Lower leg skin (tissue), 4 donors: ENCODE results near the gene SLC26A9. TPM values are rescaled to one million over a fixed set of nuclear protein-coding genes. Genes with fewer than 3 reads are reported as not detected.

Experiments
- DNase-seq, 2 donors: peaks; one replicate each; pipeline ENCODE4 v3.0.0-alpha.2; 2019; ENCODE audit warnings: low spot score in 2 of 2
- H3K4me3 ChIP-seq: fragments of 200-600 bp; sonication (generic); 2 replicates; pipeline ENCODE4 v1.5.1; 2017; ENCODE audit warnings: mild to moderate bottlenecking, low read depth; ENCODE audit not compliant: poor library complexity, severe bottlenecking
- POLR2A ChIP-seq, 2 donors: fragments of 450-650 bp; IDR thresholded peaks; one replicate each; pipeline ENCODE4 v1.6.1; 2016 to 2017; ENCODE audit warnings: antibody characterized with exemption in 2 of 2, mild to moderate bottlenecking in 1 of 2, moderate library complexity in 1 of 2
- WGBS, 2 donors: methylation state at CpG; one replicate each; pipeline ENCODE4 v1.1.5; 2018; 5-methylcytosine and 5-hydroxymethylcytosine counted together
- intact Hi-C: fragments of 100-400 bp; cut with DNase I; formaldehyde crosslinking; loops from one replicate; pipeline ENCODE4 v1.15.0; 2023; ENCODE audit warnings: low total_unique reads
- total RNA-seq, 4 donors: library from RNA; depleted of rRNA; stranded (reverse); fragments of >200 nt; gene quantifications; one replicate each; pipeline ENCODE4 v1.1.0, GENCODE V29; 2016
- TF ChIP-seq, protein P1 (sequence below), 3 donors: fragments of 450-650 bp; IDR thresholded peaks; one replicate each; pipeline ENCODE4 v1.5.1; 2016; ENCODE audit warnings: antibody characterized with exemption in 3 of 3, mild to moderate bottlenecking in 3 of 3, moderate library complexity in 2 of 3

SLC26A9 gene
- total RNA-seq, 4 donors from 2014 or later, result 2.7 to 14.8 (median 5.4) TPM

DNA sequence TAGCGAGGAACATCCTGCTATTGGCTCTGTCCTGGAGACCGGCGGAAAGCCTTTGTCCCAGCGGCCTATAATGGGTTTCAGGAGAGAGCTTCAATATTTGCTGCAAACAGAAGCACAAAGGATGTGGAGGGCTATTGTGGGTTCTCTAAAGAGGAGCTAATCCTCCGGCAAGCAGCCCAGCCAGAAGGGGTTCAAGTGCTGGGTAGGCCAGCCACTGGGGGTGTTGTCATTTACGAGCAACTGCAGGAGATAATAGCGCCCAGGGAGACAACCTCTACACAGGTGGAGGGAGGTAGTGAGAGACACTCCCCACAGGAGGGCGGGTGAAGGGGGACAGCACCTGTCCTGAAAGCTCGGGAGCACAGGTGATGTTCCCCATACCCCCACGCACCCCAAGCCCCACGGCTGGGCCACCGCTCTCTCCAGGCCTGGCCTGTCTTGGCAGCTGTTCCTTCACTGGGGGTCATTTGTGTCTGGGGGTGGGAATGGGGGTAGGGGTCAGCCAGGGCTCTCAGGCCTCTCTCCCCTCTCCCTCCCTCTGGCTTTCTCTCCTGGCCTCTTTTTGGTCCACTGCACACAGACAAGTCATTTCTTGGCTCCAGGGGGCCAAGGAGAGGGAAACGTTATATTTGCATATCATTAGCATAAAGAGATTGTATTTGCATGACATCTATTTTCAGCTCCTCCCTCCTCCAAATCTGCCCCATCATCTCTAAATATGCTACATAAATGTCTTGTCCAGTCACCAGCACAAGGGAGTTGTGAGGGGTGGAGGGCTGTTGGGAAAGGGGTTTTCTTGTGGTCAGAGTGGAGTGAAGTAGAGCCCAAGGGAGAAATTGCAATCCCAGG is 22.0 kb upstream of the SLC26A9 start:
- no peak for TF ChIP-seq POLR2A (IDR thresholded peaks at IDR 0.05)
- TF ChIP-seq, protein P1, sequence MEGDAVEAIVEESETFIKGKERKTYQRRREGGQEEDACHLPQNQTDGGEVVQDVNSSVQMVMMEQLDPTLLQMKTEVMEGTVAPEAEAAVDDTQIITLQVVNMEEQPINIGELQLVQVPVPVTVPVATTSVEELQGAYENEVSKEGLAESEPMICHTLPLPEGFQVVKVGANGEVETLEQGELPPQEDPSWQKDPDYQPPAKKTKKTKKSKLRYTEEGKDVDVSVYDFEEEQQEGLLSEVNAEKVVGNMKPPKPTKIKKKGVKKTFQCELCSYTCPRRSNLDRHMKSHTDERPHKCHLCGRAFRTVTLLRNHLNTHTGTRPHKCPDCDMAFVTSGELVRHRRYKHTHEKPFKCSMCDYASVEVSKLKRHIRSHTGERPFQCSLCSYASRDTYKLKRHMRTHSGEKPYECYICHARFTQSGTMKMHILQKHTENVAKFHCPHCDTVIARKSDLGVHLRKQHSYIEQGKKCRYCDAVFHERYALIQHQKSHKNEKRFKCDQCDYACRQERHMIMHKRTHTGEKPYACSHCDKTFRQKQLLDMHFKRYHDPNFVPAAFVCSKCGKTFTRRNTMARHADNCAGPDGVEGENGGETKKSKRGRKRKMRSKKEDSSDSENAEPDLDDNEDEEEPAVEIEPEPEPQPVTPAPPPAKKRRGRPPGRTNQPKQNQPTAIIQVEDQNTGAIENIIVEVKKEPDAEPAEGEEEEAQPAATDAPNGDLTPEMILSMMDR (IDR thresholded peaks at IDR 0.05), result no peak
- H3K4me3 ChIP-seq, result no peak overlapping the region
- 91 to 94% methylated on average over 9 to 12 of the region's 13 CpGs for WGBS, 2 donors
- intact Hi-C loops, result no loop called here
- no peak for DNase-seq

DNA sequence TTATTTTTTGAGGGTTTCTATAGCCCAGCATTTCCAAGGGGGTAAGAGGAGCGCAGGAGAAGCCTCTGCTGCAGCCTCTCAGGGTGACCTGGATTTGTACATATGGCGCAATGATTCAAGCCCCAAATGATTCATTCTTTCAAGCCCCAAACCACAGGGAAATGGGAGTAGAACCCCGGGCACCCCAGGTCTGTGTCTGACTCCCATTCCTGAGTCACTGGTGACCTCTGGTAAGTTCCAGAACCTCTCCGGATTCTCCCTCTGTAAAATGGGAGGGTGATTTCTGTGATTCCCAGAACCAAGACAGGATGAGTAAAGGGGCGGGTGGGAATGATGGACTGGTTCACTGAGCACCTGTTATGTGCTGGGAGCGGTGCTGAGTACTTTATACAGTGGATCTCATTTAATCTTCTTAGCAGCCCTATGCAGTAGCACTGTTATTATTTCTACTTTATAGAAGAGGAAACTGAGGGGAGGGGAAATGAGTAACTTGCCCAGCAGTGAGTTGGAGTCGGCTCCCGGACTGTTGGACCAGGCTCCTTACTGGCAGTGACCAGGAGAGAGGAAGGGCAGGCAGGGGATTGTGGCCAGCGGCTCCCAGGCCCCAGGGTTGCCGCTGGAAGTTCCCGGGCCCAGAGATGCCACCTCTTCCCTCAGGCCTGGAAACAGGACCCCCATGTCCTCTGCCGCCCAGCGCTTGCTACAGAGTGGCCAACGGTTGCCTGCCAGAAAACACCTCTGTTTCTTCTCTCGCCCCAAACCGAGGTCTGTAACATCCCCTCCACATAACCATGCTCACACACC is 20.3 kb upstream of the SLC26A9 start:
- 86 to 88% methylated on average over 16 of the region's 16 CpGs for WGBS, 2 donors
- intact Hi-C loops, result no loop called here
- TF ChIP-seq, protein P1 (IDR thresholded peaks at IDR 0.05), result no peak
- TF ChIP-seq POLR2A (IDR thresholded peaks at IDR 0.05), result no peak

DNA sequence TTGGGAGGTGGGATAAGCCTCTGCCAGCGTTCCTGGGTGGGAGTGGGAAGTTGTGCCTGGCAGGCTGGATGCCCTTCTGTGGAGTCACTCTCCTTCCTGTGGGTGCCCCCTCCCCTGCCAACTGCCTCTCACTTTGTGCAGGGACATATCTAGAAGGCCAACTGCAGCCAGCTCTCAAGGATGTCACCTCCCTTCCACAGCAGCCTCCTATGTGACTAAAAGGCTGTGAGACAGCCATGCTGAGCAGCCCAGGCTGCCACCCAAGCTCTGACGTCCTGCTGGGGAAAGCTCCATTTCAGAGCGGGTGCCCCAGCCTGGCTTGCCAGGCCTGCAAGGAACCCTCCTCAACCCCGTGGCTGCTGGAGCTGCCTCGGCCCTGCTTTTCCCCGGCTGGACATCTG is 19.6 kb upstream of the SLC26A9 start:
- 63% methylated on average over 6 of the region's 6 CpGs for WGBS, 2 donors
- no peak overlapping the region for H3K4me3 ChIP-seq
- TF ChIP-seq, protein P1 (IDR thresholded peaks at IDR 0.05), result no peak
- no peak for TF ChIP-seq POLR2A (IDR thresholded peaks at IDR 0.05)
- DNase-seq, result no peak
- intact Hi-C loops, result no loop called here

More for the DNA sequence above, 20.3 kb upstream of the SLC26A9 start:
- no peak overlapping the region for H3K4me3 ChIP-seq
- no peak for DNase-seq

DNA sequence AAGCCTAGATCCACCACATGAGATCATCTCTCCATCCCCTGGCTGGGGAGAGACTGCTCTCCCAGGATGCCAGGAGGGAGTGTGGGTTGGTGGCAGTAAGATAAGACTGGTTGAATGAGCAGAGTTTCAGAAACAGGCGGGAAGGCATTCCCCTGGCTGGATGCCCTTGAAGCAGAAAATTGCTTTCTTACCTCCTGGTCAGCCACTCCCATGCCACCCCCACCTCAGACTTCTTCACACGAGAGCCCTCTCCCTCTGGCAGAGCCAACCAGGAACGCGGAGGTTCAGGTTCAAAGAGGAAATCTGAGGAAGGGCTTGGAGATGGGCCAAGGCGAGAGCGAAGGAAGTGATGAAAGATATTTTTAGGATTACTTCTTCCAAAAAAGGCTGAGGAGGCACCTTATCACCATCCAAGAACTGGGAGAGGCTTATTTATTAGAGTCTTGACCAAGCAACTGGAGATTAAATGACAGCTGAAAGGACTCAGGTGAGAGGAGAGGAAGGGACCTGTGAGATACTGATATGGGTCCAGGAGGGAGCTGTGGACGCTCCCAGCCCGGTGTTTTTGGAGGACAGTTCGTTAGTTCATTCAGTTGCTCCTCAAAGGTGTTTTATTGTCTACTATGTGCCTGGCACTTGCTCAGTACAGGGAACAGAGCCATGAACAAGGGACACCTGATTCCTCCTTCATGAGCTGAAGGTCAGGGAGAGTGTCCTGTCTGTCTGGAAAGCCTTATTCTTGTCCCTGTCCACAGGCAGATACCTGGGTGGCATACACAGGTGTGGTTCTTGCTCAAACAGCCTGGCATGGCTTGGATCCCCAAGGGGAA is 18.9 kb upstream of the SLC26A9 start:
- WGBS, 2 donors, result 41 to 55% methylated on average over 9 of the region's 9 CpGs
- no peak overlapping the region for H3K4me3 ChIP-seq
- no peak for TF ChIP-seq POLR2A (IDR thresholded peaks at IDR 0.05)
- TF ChIP-seq, protein P1 (IDR thresholded peaks at IDR 0.05), result no peak
- no peak for DNase-seq
- intact Hi-C loops, result no loop called here

DNA sequence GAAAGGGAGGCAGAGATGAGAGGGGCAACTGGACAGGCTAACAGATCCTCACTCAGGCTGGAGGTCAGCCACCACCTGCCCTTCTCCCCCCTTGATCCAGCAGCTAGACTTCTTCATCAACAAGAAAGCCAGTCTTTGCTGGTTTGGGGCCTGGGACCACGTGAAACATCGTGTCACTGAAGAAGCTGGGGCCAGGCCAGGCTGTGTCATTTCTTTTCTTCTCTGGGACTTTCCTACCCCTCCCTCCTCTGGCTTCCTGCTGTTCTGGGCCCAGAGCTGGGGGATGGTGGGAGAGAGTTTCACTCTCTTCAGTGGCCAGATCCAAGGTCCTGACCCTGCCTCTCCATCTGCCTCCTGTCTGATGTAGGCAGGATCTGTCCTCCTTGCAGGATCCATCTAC is 18.1 kb upstream of the SLC26A9 start:
- 22 to 38% methylated on average over 2 of the region's 2 CpGs for WGBS, 2 donors
- TF ChIP-seq POLR2A (IDR thresholded peaks at IDR 0.05), result no peak
- TF ChIP-seq, protein P1 (IDR thresholded peaks at IDR 0.05), result no peak
- no peak overlapping the region for H3K4me3 ChIP-seq
- DNase-seq, result no peak
- intact Hi-C loops, result no loop called here
